CD4-positive, alpha-beta T cell treated with Interleukin-15 for 4 hours (primary cell): ENCODE data around the gene FAM83F.
"Not testable (repeated sequence)": the region's sequence is repeated elsewhere in the genome, so short reads cannot be mapped to it uniquely, and the experiment has no call there.

ENCODE experiments used
- DNase-seq: peaks from one replicate; pipeline ENCODE4 v3.0.0-alpha.2; 2020; ENCODE audit warnings: low spot score

The FAM83F gene

DNA sequence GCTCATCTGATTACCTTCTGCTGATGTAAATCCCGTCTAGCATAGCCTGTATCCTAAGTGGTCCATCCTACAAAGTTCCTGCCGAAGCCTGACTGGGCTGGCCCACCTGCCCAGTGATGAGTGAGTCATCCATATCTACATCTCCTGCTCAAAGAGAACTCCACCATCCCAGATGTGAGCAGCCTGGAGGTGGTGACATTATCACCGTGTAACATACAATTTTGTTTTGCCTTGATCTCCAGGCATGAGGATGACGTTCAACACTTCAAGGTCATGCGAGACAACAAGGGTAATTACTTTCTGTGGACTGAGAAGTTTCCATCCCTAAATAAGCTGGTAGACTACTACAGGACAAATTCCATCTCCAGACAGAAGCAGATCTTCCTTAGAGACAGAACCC lies 29.0 kb upstream of the FAM83F start:
- DNase-seq = no peak

- no peak for DNase-seq
These were observed 28.3 kb upstream of the FAM83F start for GRCh38 chr22:39966470-39966869.

DNA sequence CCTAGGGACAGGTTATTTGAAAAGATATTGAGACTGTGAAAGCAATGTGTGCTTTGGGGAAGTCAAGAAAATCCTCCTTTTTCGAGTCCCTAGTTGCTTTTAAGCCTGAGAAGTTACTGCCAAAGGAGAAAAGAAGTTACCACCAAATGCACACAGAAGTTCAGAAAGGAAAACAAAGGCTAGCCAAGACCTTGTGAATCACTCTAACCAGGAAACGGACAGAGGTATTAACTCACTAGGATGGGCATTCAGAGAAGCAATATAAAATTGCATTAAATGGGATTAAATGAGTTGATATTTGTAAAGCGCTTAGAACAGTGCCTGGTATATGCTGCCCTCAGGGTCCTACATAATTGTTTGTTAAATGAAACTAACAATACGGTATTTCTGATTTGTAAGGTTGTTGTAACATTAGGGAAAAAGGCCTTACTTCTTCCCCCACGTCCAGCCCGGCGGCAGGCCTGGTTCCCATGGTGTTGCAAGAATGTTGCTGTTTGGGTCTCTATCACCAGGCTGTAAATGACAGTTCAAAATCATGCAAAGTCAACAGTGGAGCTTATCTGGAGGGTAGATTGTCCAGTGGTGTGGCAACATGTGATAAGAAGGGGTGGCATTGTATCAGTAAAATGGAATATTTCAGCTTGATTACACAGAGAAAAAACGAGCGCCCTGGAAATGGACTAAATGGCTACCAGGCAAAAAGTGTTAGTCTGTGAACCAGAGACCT lies 27.5 kb upstream of the FAM83F start:
- DNase-seq = no peak

DNA sequence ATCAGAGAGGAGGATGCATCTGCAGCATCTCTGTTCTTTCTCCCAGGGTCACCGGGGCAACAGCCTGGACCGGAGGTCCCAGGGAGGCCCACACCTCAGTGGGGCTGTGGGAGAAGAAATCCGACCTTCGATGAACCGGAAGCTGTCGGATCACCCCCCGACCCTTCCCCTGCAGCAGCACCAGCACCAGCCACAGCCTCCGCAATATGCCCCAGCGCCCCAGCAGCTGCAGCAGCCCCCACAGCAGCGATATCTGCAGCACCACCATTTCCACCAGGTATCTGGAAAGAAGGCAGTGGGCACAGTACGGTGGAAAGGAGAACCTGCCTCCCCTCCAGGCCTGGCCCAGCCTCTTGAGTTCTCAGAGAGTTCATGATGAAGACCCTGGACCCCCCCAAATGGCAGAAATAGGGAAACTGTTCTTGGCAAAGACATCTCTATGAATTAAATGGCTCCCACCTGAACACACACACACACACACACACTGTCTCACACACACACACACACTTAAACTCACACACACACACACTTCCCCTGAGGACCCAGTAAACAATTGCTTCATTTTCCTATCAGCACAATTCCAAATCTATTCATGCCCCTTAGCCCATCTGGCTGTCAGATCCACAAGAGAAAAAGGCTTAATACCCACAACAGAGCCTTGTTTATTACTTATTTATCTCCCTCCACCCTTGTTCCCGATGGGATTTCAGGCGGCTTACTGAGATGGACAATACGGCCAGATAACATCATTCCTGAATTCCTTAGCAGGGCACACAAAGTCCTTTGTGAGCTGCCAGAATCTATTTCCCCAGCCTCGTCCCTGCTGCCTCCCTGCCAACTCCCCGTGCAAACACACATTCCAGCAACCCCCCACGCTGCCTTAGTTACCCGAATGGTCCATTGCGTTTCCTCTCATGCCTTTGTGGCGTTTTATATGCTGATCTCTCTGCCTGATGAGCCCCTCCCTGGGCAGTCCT lies 26.5 kb upstream of the FAM83F start:
- DNase-seq = no peak

DNA sequence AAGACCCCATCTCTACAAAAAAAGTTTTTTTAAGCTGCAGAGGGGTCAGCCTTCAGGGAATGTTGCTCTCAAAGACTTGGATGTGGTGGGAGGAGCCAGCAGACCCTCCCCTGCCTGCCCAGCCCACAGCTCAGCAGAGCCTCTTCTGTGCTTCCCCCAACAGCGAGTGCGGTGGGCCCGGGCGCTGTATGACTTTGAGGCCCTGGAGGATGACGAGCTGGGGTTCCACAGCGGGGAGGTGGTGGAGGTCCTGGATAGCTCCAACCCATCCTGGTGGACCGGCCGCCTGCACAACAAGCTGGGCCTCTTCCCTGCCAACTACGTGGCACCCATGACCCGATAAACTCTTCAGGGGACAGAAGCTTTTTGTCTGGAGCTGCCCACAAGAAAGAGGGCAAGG lies 24.0 kb upstream of the FAM83F start:
- no peak for DNase-seq

- no peak for DNase-seq
These were observed 22.1 kb upstream of the FAM83F start for GRCh38 chr22:39972641-39973040.

- no peak for DNase-seq
These were observed 21.1 kb upstream of the FAM83F start for GRCh38 chr22:39973656-39974055.

DNA sequence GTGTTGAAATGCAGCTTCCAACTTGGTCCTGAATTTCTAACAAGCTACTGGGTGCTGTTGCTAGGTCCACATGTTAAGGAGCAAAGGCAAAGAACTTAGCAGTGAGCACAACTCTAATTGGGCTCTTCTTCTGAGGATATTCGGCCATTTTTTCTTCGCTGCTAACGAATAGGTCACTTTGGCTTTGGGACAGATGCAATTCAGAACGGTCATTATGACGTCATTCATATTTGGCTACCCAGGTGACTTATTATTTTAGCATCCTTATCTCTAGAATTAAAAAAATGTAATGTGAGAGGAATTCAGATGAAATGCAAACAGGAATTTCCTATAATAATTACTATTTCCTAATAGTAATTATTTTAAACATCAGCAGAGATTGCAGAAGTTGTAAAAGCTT lies 20.7 kb upstream of the FAM83F start:
- no peak for DNase-seq

DNA sequence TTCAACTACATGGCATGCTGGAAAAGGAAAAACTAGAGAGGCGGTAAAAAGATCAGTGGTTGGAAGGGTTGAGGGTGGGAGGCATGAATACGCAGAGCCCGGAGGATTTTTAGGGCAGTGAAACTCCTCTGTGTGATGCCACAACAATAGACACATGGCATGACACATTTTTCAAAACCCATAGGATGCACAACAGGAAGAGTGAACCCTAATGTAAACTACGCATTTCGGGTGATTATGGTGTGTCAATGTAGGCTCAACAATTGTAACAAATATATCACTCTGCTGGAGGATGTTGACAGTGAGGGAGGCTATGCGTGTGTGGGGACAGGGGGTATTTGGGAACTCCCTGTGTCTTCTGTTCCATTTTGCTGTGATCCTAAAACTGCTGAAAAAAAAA lies 15.7 kb upstream of the FAM83F start:
- DNase-seq = no peak

DNA sequence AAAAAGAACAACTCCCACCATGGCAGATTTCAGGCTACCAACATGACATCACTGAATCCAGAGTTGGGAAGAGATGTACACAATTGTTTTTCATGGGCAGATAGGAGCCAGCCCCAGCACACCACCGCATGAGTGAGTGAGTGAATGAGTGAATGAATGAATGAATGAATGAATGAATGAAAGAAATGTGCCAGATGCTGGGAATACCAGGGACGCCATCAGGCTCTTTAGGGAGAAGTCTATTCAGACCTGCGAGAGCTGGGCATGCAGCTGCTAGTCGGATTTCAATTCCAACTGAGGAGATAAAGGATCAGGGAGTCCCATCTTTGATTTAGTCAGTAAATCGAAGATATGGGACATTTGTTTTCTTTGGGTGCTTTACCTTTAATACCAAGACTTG lies 15.3 kb upstream of the FAM83F start:
- no peak for DNase-seq

DNA sequence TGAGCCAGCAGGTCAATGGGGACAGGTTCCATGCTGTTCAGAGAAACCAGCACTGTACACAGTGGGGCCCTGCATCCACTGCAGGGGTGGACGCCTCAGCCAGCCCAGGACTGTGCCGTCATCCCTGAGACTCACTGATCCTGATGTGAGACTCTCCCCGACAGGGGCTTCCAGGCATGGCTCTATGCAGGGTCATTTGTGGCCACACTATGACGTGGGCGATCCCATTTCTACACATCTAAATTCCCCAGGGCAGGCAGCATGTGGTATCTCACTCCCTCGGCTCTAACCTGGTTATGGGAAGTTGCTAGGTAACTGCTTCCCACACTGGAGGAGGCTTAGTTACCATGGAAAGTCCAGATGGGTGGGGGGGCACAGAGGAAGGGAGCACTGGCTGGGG lies 14.2 kb upstream of the FAM83F start:
- DNase-seq = no peak

DNA sequence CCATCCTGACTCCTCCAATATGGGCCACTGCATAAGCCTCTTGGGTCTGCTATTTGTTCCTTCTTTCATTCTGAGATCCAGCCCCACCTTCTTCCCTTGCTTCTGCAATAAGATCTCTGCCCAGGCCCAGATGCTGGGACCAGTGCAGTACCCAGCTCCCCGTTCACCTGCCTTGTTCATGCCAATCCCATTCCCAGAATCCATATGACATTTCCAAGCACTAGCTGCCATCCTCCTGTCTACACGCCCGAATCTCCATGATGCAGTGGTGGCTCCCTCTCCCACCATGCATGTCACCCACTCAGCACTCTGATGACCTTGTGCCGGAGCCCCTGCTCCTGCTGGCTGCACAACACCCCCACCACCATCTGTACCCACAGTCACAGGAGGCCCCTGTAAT lies 11.4 kb upstream of the FAM83F start:
- no peak for DNase-seq

DNA sequence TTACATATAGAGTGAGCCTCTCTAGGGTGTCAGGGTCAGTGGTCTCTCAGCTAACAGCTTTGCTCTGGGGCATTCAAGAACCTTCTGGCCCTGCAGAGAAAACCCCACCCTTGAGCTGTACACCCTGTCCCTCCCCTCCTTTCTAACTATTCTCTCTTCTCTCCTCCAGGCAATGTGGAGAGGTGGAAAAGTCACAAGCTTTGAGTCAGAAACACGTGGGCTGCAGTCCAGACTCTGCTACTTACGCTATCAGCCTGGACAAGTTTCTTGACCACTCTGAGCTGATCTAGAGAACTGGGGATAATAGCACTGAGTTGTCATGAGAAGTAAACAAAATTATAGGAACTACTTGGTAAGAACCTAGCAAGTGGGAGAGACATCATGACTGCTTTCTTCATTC lies 10.7 kb upstream of the FAM83F start:
- DNase-seq = no peak

DNA sequence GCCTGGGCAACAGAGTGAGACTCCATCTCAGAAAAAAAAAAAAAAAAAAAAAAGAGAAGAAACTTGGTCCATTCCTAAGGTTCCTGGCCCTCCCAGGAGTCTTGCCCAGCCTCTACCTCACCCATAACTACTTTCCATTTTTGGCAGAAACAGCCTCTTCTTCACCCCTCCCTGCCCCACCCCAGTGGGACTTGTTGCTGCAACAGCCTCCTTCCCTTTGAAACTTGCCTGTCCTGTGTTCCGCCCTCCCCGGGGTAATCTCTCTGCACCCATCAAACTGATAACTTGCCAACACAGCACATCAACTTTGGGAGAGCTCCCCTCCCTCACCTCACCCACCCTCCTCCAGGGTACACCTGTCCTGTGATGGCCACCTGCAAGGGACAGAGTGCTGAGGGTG lies 10.0 kb upstream of the FAM83F start:
- DNase-seq = no peak

DNA sequence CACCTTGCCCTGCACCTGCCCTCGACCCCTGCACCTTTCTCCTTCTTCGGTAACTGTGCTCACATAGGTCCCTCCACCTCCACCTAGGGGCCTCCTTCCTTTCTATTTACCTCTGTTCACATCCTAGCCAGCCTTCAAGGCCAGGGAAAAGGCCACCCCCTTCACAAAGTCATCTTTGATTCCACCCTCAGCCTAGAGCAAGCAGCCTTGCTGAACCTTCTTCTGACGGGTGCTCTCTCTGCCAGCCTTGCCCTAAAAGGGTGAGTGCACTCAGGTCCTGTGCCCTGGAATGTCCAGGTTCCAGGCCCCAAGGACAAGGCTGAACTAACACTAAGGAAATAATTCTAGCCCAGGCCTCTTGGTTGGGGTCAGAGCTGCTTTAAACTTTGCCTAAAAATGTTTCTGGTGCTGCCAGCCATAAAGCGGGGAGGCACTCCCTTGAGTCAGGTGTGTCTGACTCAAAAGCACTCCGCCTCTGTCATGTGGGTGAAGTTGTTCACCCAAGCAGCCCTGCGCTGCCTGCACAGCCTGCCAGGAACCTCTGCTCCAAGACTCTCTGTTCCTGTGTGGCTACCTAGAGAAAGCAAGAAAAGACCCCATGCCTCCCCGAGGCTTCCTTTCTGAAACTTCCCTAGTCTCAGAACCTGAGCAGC lies 9.2 kb upstream of the FAM83F start:
- DNase-seq = no peak

GRCh38 chr22:39988386-39989114 lies 6.2 kb upstream of the FAM83F start:
- no peak for DNase-seq

DNA sequence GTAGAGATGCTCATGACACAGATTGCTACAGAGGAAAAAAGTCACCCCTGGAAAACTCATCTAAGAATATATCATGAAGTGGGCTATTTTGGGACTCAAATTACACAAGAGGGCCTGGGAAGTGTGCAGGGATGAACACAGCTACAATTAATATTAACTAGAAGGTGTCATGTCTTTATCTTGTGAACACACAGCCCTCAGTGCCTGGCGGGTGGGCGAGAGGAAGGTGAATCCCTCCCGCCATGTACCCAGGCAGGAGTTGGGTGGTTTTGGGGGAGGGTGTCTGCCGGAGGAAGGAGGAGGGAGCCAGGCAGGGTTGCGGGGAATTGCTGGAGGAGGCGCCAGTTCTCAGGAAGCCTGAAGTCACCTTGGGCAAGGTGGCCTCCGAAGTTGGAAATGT lies 5.1 kb upstream of the FAM83F start:
- no peak for DNase-seq

- DNase-seq = no peak
These were observed 4.1 kb upstream of the FAM83F start for GRCh38 chr22:39990686-39991085.

- DNase-seq = no peak
These were observed 3.4 kb upstream of the FAM83F start for GRCh38 chr22:39991159-39991860.

DNA sequence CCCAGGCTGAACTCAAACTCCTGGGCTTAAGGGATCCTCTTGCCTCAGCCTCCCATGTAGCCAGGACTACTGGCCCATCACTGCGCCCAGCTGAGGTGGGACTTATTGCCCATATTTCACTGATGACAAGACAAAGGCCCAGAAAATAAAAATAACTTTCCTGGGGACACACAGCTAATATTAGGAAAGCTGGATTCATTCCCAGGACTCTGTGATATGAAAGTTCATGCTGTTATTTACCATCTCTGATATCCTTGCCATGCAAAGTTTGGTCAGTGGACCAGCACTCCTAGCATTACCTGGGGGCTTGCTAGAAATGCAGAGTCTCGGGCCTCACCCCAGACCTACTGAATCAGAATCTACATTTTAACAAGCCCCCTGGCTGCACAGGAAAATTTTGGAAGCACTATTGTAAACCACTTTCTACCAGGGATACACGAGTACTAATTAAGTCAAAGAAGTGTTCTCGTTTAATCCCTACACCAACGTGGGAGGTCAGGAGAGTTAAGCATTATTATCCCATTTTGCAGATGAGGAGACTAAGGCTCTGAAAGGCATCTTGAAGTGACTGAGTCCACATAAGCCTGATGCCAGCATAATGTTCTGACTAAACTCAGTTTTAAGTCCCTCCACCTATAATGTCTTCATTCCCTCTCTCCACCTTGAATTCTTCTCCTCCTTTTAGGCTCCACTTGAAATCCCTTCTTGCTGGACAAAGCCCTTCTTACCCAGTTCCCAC lies 2.5 kb upstream of the FAM83F start:
- DNase-seq = no peak

GRCh38 chr22:39992894-39993293 lies 1.9 kb upstream of the FAM83F start:
- not testable (repeated sequence) for DNase-seq
